GM19467 (cell line): ENCODE results near the gene OR5W2.
"Not testable (repeated sequence)": the region's sequence is repeated elsewhere in the genome, so short reads cannot be mapped to it uniquely, and the experiment has no call there.

Source experiments
- ATAC-seq: cut with Tn5 transposase; IDR thresholded peaks from one replicate; pipeline ENCODE4 v1.9.1; 2021; ENCODE audit warnings: mild to moderate bottlenecking, moderate library complexity; ENCODE audit not compliant: unreplicated experiment

OR5W2 gene

GRCh38 chr11:55914482-55914881 lies at the start of gene OR5W2:
TSS of gene OR5W2 (minus strand) at chr11:55914582. CDS start at chr11:55914582, 0 bp downstream.
- no peak for ATAC-seq

- ATAC-seq = no peak
These were observed 42.1 kb upstream of the OR5W2 start for GRCh38 chr11:55956521-55956920.

GRCh38 chr11:55949330-55949729 lies 34.9 kb upstream of the OR5W2 start:
- no peak for ATAC-seq

- ATAC-seq = no peak
These were observed 28.5 kb upstream of the OR5W2 start for GRCh38 chr11:55942785-55943392.

GRCh38 chr11:55936300-55936699 lies 21.9 kb upstream of the OR5W2 start, which contains the start of gene OR5I1:
TSS of gene OR5I1 (minus strand) at chr11:55936400. CDS start at chr11:55936400, 0 bp downstream.
- no peak for ATAC-seq

- ATAC-seq = no peak
These were observed 6.2 kb upstream of the OR5W2 start for GRCh38 chr11:55920537-55920936.

- no peak for ATAC-seq
These were observed 12.1 kb downstream of the OR5W2 start for GRCh38 chr11:55902308-55902707.

- ATAC-seq = no peak
These were observed 19.2 kb downstream of the OR5W2 start for GRCh38 chr11:55895216-55895615.

- ATAC-seq = not testable (repeated sequence)
These were observed 28.9 kb downstream of the OR5W2 start for GRCh38 chr11:55885481-55885880.

- not testable (repeated sequence) for ATAC-seq
These were observed 29.4 kb downstream of the OR5W2 start for GRCh38 chr11:55884995-55885394.

- ATAC-seq = not testable (repeated sequence)
These were observed 31.4 kb downstream of the OR5W2 start, which contains the start of gene TRIM51 for GRCh38 chr11:55882997-55883396. TSS of gene TRIM51 (plus strand) at chr11:55883297. CDS start at chr11:55885429, 2,132 bp downstream.

- not testable (repeated sequence) for ATAC-seq
These were observed 41.2 kb downstream of the OR5W2 start for GRCh38 chr11:55873146-55873545.

GRCh38 chr11:55872731-55873130 lies 41.7 kb downstream of the OR5W2 start:
- not testable (repeated sequence) for ATAC-seq

GRCh38 chr11:55867354-55867753 lies 47.0 kb downstream of the OR5W2 start:
- ATAC-seq = not testable (repeated sequence)
